Endothelial cell of umbilical vein (primary cell): ENCODE data around the gene CRYBG2. TPM values are rescaled to one million over a fixed set of nuclear protein-coding genes. Genes with fewer than 3 reads are reported as not detected.

ENCODE experiments used
- BruUV-seq: library from RNA; stranded (reverse); fragments of 400-500 nt; replicated peaks from 2 replicates; lab custom pipeline; 2021; lab: Mats Ljungman, UMichigan
- CTCF ChIA-PET: fragments of 300-600, 350-600 bp; sonication (Branson Sonifier 250); formaldehyde crosslinking; loops from one replicate; lab custom pipeline; 2021; ENCODE audit warnings: antibody characterized with exemption, inconsistent platforms; lab: Charles Lee
- POLR2A ChIA-PET: fragments of 300-600, 350-600 bp; sonication (Branson Sonifier 250); formaldehyde crosslinking; loops from one replicate; lab custom pipeline; 2021; ENCODE audit warnings: antibody characterized with exemption, inconsistent platforms; lab: Charles Lee
- DNase-seq: peaks from one replicate; pipeline ENCODE4 v3.0.0-alpha.2; 2011; ENCODE audit warnings: low read depth, low spot score
- FAIRE-seq: peaks from 2 replicates; lab custom pipeline; 2011; peaks lifted over from hg19 to GRCh38; lab: Jason Lieb, UNC
- H2AFZ ChIP-seq: 2 replicates; pipeline ENCODE4 v1.6.0; 2012; ENCODE audit warnings: low read depth, low read length, control low read depth, inconsistent platforms
- H3K27ac ChIP-seq: 2 replicates; pipeline ENCODE4 v1.5.1; 2011; ENCODE audit warnings: low read depth, mild to moderate bottlenecking, control low read depth, low read length, moderate library complexity; ENCODE audit not compliant: insufficient read depth
- H3K27me3 ChIP-seq, 2 experiments: 2 replicates each; pipeline versions ENCODE4 v1.6.0 to v1.6.1; 2011; ENCODE audit warnings: low read length in 2 of 2, mixed read lengths in 1 of 2; ENCODE audit not compliant: control insufficient read depth in 2 of 2, insufficient read depth in 2 of 2
- H3K36me3 ChIP-seq, 2 experiments: 2 replicates in 1 of 2; 3 replicates in 1 of 2; pipeline ENCODE4 v1.5.1; 2011; ENCODE audit warnings: low read length in 2 of 2, mild to moderate bottlenecking in 1 of 2, moderate library complexity in 1 of 2; ENCODE audit not compliant: control insufficient read depth in 2 of 2, insufficient read depth in 2 of 2; ENCODE audit errors: extremely low read depth in 1 of 2
- H3K4me1 ChIP-seq: 3 replicates; pipeline ENCODE4 v1.5.1; 2011; ENCODE audit warnings: mild to moderate bottlenecking, low read length; ENCODE audit not compliant: control insufficient read depth, insufficient read depth; ENCODE audit errors: extremely low read depth
- H3K4me2 ChIP-seq: 2 replicates; pipeline ENCODE4 v1.6.1; 2011; ENCODE audit warnings: low read length, control low read depth, mixed read lengths; ENCODE audit not compliant: insufficient read depth
- H3K4me3 ChIP-seq, 3 experiments: fragments of 200-600 bp in 1 of 3; sonication (generic), shearing (Covaris generic) in 1 of 3; replicated peaks in 1 of 3; 2 replicates each; pipeline ENCODE4 v1.5.1; 2011 to 2016; ENCODE audit warnings: control low read depth in 3 of 3, low read length in 3 of 3, mild to moderate bottlenecking in 2 of 3, inconsistent platforms in 1 of 3, low read depth in 1 of 3, moderate library complexity in 1 of 3; ENCODE audit not compliant: insufficient read depth in 1 of 3
- H3K79me2 ChIP-seq: 2 replicates; pipeline ENCODE4 v1.6.0; 2012; ENCODE audit warnings: low read length, inconsistent platforms; ENCODE audit not compliant: control insufficient read depth, insufficient read depth
- H3K9ac ChIP-seq: replicated peaks from 2 replicates; pipeline ENCODE3; 2011; ENCODE audit warnings: low read length, control low read depth; ENCODE audit not compliant: insufficient read depth; ENCODE audit errors: extremely low read depth
- H3K9me1 ChIP-seq: replicated peaks from 3 replicates; pipeline ENCODE4 v1.6.0; 2011; ENCODE audit warnings: mild to moderate bottlenecking, low read length; ENCODE audit not compliant: control insufficient read depth, insufficient read depth; ENCODE audit errors: extremely low read depth
- H3K9me3 ChIP-seq: replicated peaks from 2 replicates; pipeline ENCODE4 v1.5.1; 2012; ENCODE audit warnings: low read length, inconsistent platforms; ENCODE audit not compliant: control insufficient read depth, insufficient read depth
- H4K20me1 ChIP-seq: replicated peaks from 2 replicates; pipeline ENCODE3; 2011; ENCODE audit warnings: mild to moderate bottlenecking, low read length; ENCODE audit not compliant: control insufficient read depth, insufficient read depth; ENCODE audit errors: extremely low read depth
- EZH2 ChIP-seq: IDR thresholded peaks from 2 replicates; pipeline ENCODE4 v1.6.1; 2012; ENCODE audit warnings: borderline replicate concordance, low read depth, mild to moderate bottlenecking, moderate library complexity, low read length, inconsistent platforms; ENCODE audit not compliant: severe bottlenecking
- FOS ChIP-seq: IDR thresholded peaks from 2 replicates; pipeline ENCODE4 v1.6.1; 2011; ENCODE audit warnings: mild to moderate bottlenecking, low read length, moderate library complexity, borderline replicate concordance; ENCODE audit not compliant: insufficient read depth
- GATA2 ChIP-seq: IDR thresholded peaks from 2 replicates; pipeline ENCODE4 v1.7.0; 2011; ENCODE audit warnings: low read depth, mild to moderate bottlenecking, moderate library complexity, mixed read lengths, low read length; ENCODE audit not compliant: insufficient read length, insufficient read depth
- JUN ChIP-seq: IDR thresholded peaks from 2 replicates; pipeline ENCODE4 v1.6.1; 2011; ENCODE audit warnings: borderline replicate concordance, low read depth; ENCODE audit not compliant: insufficient read length, insufficient read depth
- MYC ChIP-seq: IDR thresholded peaks from one replicate; pipeline ENCODE4 v1.6.1; 2011; ENCODE audit warnings: mild to moderate bottlenecking, low read depth, low read length
- POLR2A ChIP-seq: IDR thresholded peaks from 2 replicates; pipeline ENCODE4 v1.6.1; 2012; ENCODE audit warnings: low read depth, mild to moderate bottlenecking, control low read depth, low read length
- POLR2AphosphoS5 ChIP-seq: IDR thresholded peaks from 2 replicates; pipeline ENCODE4 v1.6.1; 2012; ENCODE audit warnings: low read depth, mild to moderate bottlenecking, control low read depth, low read length, moderate library complexity; ENCODE audit not compliant: insufficient read depth
- dilution Hi-C: fragments of 300-500 bp; cut with MboI; formaldehyde crosslinking; loops from one replicate; pipeline ENCODE4 v1.15.0; 2019; ENCODE audit warnings: low sequenced_read_pairs; ENCODE audit not compliant: extremely low pct_ligation_motif_present
- intact Hi-C: fragments of 100-400 bp; cut with micrococcal nuclease; formaldehyde crosslinking; loops from one replicate; pipeline ENCODE4 v1.10.0; 2022
- polyA plus RNA-seq, 4 experiments: library from polyadenylated mRNA; depleted of rRNA in 3 of 4; stranded (reverse) in 3 of 4; unstranded in 1 of 4; fragments of >200 nt; gene quantifications; 2 replicates each; pipeline versions ENCODE4 v1.2.1 to v1.2.3, GENCODE V29; 2011 to 2012; ENCODE audit warnings: missing spikeins in 1 of 4
- total RNA-seq: library from RNA; stranded (reverse); gene quantifications from 2 replicates; pipeline ENCODE4 v1.2.3, GENCODE V29; 2021
- TF ChIP-seq, protein P1 (sequence below): IDR thresholded peaks from 2 replicates; pipeline ENCODE4 v1.6.1; 2011; ENCODE audit not compliant: insufficient read depth, insufficient read length
- TF ChIP-seq, protein P2 (sequence below), 2 donors: IDR thresholded peaks; 1 replicate in 1 of 2; 2 replicates in 1 of 2; pipeline ENCODE4 v1.5.1; 2011; ENCODE audit warnings: low read length in 2 of 2, mild to moderate bottlenecking in 2 of 2, moderate library complexity in 2 of 2, control low read depth in 1 of 2, inconsistent platforms in 1 of 2, low read depth in 1 of 2; ENCODE audit not compliant: insufficient read depth in 1 of 2; ENCODE audit errors: extremely low read depth in 1 of 2

The CRYBG2 gene
- total and polyA plus RNA-seq, 2 donors (not counting 3 experiments of a cell fraction or from before 2014, with no cell fraction given) = not detected

DNA sequence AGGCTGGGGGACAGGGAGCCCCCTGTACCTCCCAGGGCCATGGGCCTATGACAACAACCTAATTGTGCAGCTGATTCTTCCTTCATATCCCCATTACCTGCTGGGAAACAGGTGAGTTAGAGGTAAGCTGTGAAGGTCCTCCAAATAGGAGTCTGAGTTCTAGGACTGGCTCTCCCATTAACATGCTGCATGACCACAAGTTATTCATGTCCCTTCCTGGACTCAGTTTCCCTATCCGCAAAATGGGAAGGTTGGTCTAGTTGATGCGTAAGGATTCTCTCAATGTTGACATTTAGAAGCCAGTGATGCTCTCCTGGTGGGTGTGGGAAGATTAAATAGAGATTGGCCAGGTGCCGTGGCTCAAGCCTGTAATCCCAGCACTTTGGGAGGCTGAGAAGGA lies 14.6 kb upstream of the CRYBG2 start:
- ChIA-PET POLR2A (no interaction called here), CTCF (no interaction called here)

More for the DNA sequence above, 14.6 kb upstream of the CRYBG2 start:
- Histone ChIP-seq H3K27me3 (peaks cover 0 to 2% of the 10 kb centered on the region in 2 experiments), H2AFZ (no peak overlapping the region), H3K27ac (no peak overlapping the region), H3K36me3 (no peaks in the 10 kb centered on the region), H3K79me2 (no peaks in the 10 kb centered on the region), H3K9me1 (no peaks in the 10 kb centered on the region), H3K4me1 (no peaks in the 10 kb centered on the region), H3K4me2 (no peak overlapping the region), H4K20me1 (no peaks in the 10 kb centered on the region), H3K9ac (no peak overlapping the region), H3K4me3 (no peak overlapping the region), H3K9me3 (no peaks in the 10 kb centered on the region)
- dilution Hi-C loops = no loop called here
- DNase-seq (no peak), FAIRE-seq (no peak)
- intact Hi-C loops = no loop called here
- BruUV-seq = no TSS peak
- TF ChIP-seq POLR2A = no peak
- TF ChIP-seq EZH2 = no peak
- TF ChIP-seq JUN = no peak
- no peak for TF ChIP-seq POLR2AphosphoS5
- TF ChIP-seq FOS = no peak
- TF ChIP-seq MYC = no peak
- no peak for TF ChIP-seq GATA2
- TF ChIP-seq, protein P1, sequence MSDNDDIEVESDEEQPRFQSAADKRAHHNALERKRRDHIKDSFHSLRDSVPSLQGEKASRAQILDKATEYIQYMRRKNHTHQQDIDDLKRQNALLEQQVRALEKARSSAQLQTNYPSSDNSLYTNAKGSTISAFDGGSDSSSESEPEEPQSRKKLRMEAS = no peak
- TF ChIP-seq, protein P2, sequence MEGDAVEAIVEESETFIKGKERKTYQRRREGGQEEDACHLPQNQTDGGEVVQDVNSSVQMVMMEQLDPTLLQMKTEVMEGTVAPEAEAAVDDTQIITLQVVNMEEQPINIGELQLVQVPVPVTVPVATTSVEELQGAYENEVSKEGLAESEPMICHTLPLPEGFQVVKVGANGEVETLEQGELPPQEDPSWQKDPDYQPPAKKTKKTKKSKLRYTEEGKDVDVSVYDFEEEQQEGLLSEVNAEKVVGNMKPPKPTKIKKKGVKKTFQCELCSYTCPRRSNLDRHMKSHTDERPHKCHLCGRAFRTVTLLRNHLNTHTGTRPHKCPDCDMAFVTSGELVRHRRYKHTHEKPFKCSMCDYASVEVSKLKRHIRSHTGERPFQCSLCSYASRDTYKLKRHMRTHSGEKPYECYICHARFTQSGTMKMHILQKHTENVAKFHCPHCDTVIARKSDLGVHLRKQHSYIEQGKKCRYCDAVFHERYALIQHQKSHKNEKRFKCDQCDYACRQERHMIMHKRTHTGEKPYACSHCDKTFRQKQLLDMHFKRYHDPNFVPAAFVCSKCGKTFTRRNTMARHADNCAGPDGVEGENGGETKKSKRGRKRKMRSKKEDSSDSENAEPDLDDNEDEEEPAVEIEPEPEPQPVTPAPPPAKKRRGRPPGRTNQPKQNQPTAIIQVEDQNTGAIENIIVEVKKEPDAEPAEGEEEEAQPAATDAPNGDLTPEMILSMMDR (IDR thresholded peaks at IDR 0.05; ENCODE audit: extremely low read depth in 1 of 2, insufficient read depth in 1 of 2, low read depth in 1 of 2, low read length in 2 of 2) = no peak
